Transverse colon (tissue), 4 donors: ENCODE results near the gene PPP1R14B. TPM values are rescaled to one million over a fixed set of nuclear protein-coding genes. Genes with fewer than 3 reads are reported as not detected.

ENCODE experiments used
- DNase-seq: peaks from one replicate; pipeline ENCODE4 v3.0.0-alpha.2; 2019
- H3K27ac ChIP-seq, 4 donors: fragments of 200-600 bp; sonication (generic); 2 replicates each; pipeline ENCODE4 v1.5.1; 2016 to 2018; ENCODE audit warnings: inconsistent platforms in 4 of 4
- H3K27me3 ChIP-seq: fragments of 200-600 bp; sonication (generic); 2 replicates; pipeline ENCODE4 v1.5.1; 2017; ENCODE audit warnings: inconsistent platforms
- H3K36me3 ChIP-seq, 4 donors: fragments of 200-600 bp; sonication (generic); 2 replicates each; pipeline ENCODE4 v1.5.1; 2017 to 2019; ENCODE audit warnings: inconsistent platforms in 4 of 4
- H3K4me1 ChIP-seq, 4 donors: fragments of 200-600 bp; sonication (generic); 2 replicates each; pipeline ENCODE4 v1.5.1; 2017 to 2020; ENCODE audit warnings: inconsistent platforms in 4 of 4
- H3K4me3 ChIP-seq, 4 donors: fragments of 200-600 bp; sonication (generic); 1 replicate in 1 of 4; 2 replicates in 3 of 4; pipeline versions ENCODE4 v1.5.1 to v1.6.1; 2017 to 2019; ENCODE audit warnings: inconsistent platforms in 4 of 4
- H3K9me3 ChIP-seq, 2 donors: fragments of 200-600 bp; sonication (generic); 2 replicates each; pipeline ENCODE4 v1.5.1; 2017 to 2019; ENCODE audit warnings: inconsistent platforms in 2 of 2
- CTCF ChIP-seq, 5 experiments: fragments of 200-600 bp in 3 of 5; fragments of 450-650 bp in 2 of 5; sonication (generic) in 3 of 5; IDR thresholded peaks; 1 replicate in 2 of 5; 2 replicates in 3 of 5; pipeline ENCODE4 v1.5.1; 2016 to 2017; ENCODE audit warnings: antibody characterized with exemption in 5 of 5, inconsistent platforms in 3 of 5, mild to moderate bottlenecking in 2 of 5, moderate library complexity in 1 of 5
- EP300 ChIP-seq: sonication (generic); formaldehyde crosslinking; IDR thresholded peaks from one replicate; pipeline ENCODE4 v1.6.1; 2017; ENCODE audit warnings: antibody characterized with exemption, low read depth
- POLR2A ChIP-seq: fragments of 450-650 bp; IDR thresholded peaks from one replicate; pipeline ENCODE4 v1.6.1; 2016; ENCODE audit warnings: antibody characterized with exemption, mild to moderate bottlenecking, moderate library complexity
- POLR2AphosphoS5 ChIP-seq, 3 donors: sonication (generic); formaldehyde crosslinking; IDR thresholded peaks; one replicate each; pipeline ENCODE4 v1.6.1; 2016; ENCODE audit warnings: antibody characterized with exemption in 3 of 3
- WGBS, 2 donors: methylation state at CpG; one replicate each; pipeline ENCODE4 v1.1.5; 2018; ENCODE audit warnings: low coverage in 1 of 2; 5-methylcytosine and 5-hydroxymethylcytosine counted together
- in situ Hi-C, 4 donors: fragments of 200-750 bp; cut with MboI; loops; one replicate each; pipeline versions ENCODE4 v1.15.0 to v1.15.1; 2017; ENCODE audit warnings: low sequenced_read_pairs in 3 of 4, low pct_ligation_motif_present in 1 of 4, low pct_unique_long_range_greater_than_20kb in 1 of 4
- intact Hi-C: fragments of 100-400 bp; cut with DNase I; formaldehyde crosslinking; loops from one replicate; pipeline ENCODE4 v1.15.1; 2023; ENCODE audit warnings: low total_unique reads
- total RNA-seq, 4 donors: library from RNA; depleted of rRNA; stranded (reverse); fragments of >200 nt; gene quantifications; one replicate each; pipeline ENCODE4 v1.1.0, GENCODE V29; 2016

Gene PPP1R14B
- total RNA-seq, 4 donors from 2014 or later: 62.8 to 80.4 (median 73.2) TPM

GRCh38 chr11:64268025-64268892 lies 21.5 kb upstream of the PPP1R14B start:
- in situ Hi-C loops (no loop called here), intact Hi-C loops (no loop called here)
- H3K9me3 ChIP-seq: no peaks in the 10 kb centered on the region
- DNase-seq: peak; percentile 75
- WGBS, 2 donors: 33 to 44% methylated on average over 3 to 23 of the region's 23 CpGs
- H3K27ac ChIP-seq: peak overlapping the region; percentile 97 to 99 (median 98)
- H3K4me3 ChIP-seq: peak overlapping the region in 3 of 4 donors; percentile 64 to 85 (median 67)
- H3K4me1 ChIP-seq: peaks cover 10 to 43% (median 37%) of the 10 kb centered on the region in 4 donors
- peaks cover 0 to 11% (median 3%) of the 10 kb centered on the region in 4 donors for H3K36me3 ChIP-seq
- TF ChIP-seq CTCF (IDR thresholded peaks at IDR 0.05) (peak in 2 of 5 experiments; percentile 24 to 31), POLR2AphosphoS5 (IDR thresholded peaks at IDR 0.05) (peak in 1 of 3 donors; percentile 3), POLR2A (no peak), EP300 (no peak)
- H3K27me3 ChIP-seq: no peaks in the 10 kb centered on the region

GRCh38 chr11:64267207-64267945 lies 20.6 kb upstream of the PPP1R14B start:
- TF ChIP-seq CTCF (IDR thresholded peaks at IDR 0.05) (no peak), POLR2AphosphoS5 (IDR thresholded peaks at IDR 0.05) (no peak), EP300 (no peak), POLR2A (no peak)
- H3K27me3 ChIP-seq: no peaks in the 10 kb centered on the region
- in situ Hi-C loops: no loop called here
- no peak for DNase-seq
- peak overlapping the region; percentile 97 to 99 (median 98) for H3K27ac ChIP-seq
- 74% methylated on average over 27 of the region's 27 CpGs; no CpG with 5 or more reads in 1 of the 2 donors for WGBS, 2 donors
- peaks cover 10 to 35% (median 29%) of the 10 kb centered on the region in 4 donors for H3K4me1 ChIP-seq
- intact Hi-C loops: no loop called here
- no peak overlapping the region for H3K4me3 ChIP-seq
- no peaks in the 10 kb centered on the region for H3K9me3 ChIP-seq
- H3K36me3 ChIP-seq: peaks cover 0 to 15% (median 3%) of the 10 kb centered on the region in 4 donors

GRCh38 chr11:64266339-64266738 lies 19.6 kb upstream of the PPP1R14B start:
- Histone ChIP-seq H3K4me1 (peaks cover 10 to 25% (median 21%) of the 10 kb centered on the region in 4 donors), H3K27me3 (no peaks in the 10 kb centered on the region), H3K36me3 (peaks cover 0 to 15% (median 3%) of the 10 kb centered on the region in 4 donors), H3K4me3 (no peak overlapping the region), H3K9me3 (no peaks in the 10 kb centered on the region), H3K27ac (no peak overlapping the region)
- intact Hi-C loops: no loop called here
- TF ChIP-seq POLR2AphosphoS5 (IDR thresholded peaks at IDR 0.05) (no peak), POLR2A (no peak), CTCF (IDR thresholded peaks at IDR 0.05) (no peak), EP300 (no peak)
- WGBS, 2 donors: 88% methylated on average over 15 of the region's 15 CpGs; no CpG with 5 or more reads in 1 of the 2 donors
- DNase-seq: no peak
- in situ Hi-C loops: no loop called here
